Measurements from ENCODE around the gene PHLPP1.

Gene PHLPP1

GRCh38 chr18:63000839-63001238, 285.5 kb downstream of the PHLPP1 start:
- no peaks in the 10 kb centered on the region for H3K27me3 ChIP-seq (ENCODE audit: control insufficient read depth in 1 of 2, insufficient read depth in 2 of 2, low read length in 2 of 2)
- no peaks in the 10 kb centered on the region for H3K9me3 ChIP-seq (ENCODE audit: control insufficient read depth in 1 of 2, low read length in 2 of 2)

GRCh38 chr18:63001861-63002260, 286.5 kb downstream of the PHLPP1 start:
- Histone ChIP-seq H3K9me3 (ENCODE audit: control insufficient read depth in 1 of 2, low read length in 2 of 2) (no peaks in the 10 kb centered on the region), H3K27me3 (ENCODE audit: control insufficient read depth in 1 of 2, insufficient read depth in 2 of 2, low read length in 2 of 2) (no peaks in the 10 kb centered on the region), H3K4me3 (ENCODE audit: low read depth in 1 of 2, low read length in 2 of 2) (no peak overlapping the region), H3K4me1 (ENCODE audit: control insufficient read depth in 1 of 2, insufficient read depth in 2 of 2, low read length in 2 of 2) (no peaks in the 10 kb centered on the region), H3K36me3 (ENCODE audit: control insufficient read depth in 1 of 2, insufficient read depth in 2 of 2, low read length in 2 of 2) (no peaks in the 10 kb centered on the region), H3K9ac (ENCODE audit: low read depth in 1 of 2, low read length in 2 of 2) (no peak overlapping the region), H3K27ac (ENCODE audit: low read depth, low read length) (no peak overlapping the region)

More at GRCh38 chr18:63000839-63001238, 285.5 kb downstream of the PHLPP1 start:
- Histone ChIP-seq H3K27ac (ENCODE audit: low read depth, low read length) (no peak overlapping the region), H3K9ac (ENCODE audit: low read depth in 1 of 2, low read length in 2 of 2) (no peak overlapping the region), H3K4me1 (ENCODE audit: control insufficient read depth in 1 of 2, insufficient read depth in 2 of 2, low read length in 2 of 2) (no peaks in the 10 kb centered on the region), H3K4me3 (ENCODE audit: low read depth in 1 of 2, low read length in 2 of 2) (no peak overlapping the region), H3K36me3 (ENCODE audit: control insufficient read depth in 1 of 2, insufficient read depth in 2 of 2, low read length in 2 of 2) (no peaks in the 10 kb centered on the region)

GRCh38 chr18:63002305-63002704, 287.0 kb downstream of the PHLPP1 start:
- H3K9ac ChIP-seq (ENCODE audit: low read depth in 1 of 2, low read length in 2 of 2) = no peak overlapping the region
- H3K27me3 ChIP-seq (ENCODE audit: control insufficient read depth in 1 of 2, insufficient read depth in 2 of 2, low read length in 2 of 2) = no peaks in the 10 kb centered on the region
- no peaks in the 10 kb centered on the region for H3K36me3 ChIP-seq (ENCODE audit: control insufficient read depth in 1 of 2, insufficient read depth in 2 of 2, low read length in 2 of 2)
- no peaks in the 10 kb centered on the region for H3K9me3 ChIP-seq (ENCODE audit: control insufficient read depth in 1 of 2, low read length in 2 of 2)
- no peak overlapping the region for H3K4me3 ChIP-seq (ENCODE audit: low read depth in 1 of 2, low read length in 2 of 2)
- no peak overlapping the region for H3K27ac ChIP-seq (ENCODE audit: low read depth, low read length)
- no peaks in the 10 kb centered on the region for H3K4me1 ChIP-seq (ENCODE audit: control insufficient read depth in 1 of 2, insufficient read depth in 2 of 2, low read length in 2 of 2)

- Histone ChIP-seq H3K4me1 (ENCODE audit: control insufficient read depth in 1 of 2, insufficient read depth in 2 of 2, low read length in 2 of 2) (no peaks in the 10 kb centered on the region), H3K36me3 (ENCODE audit: control insufficient read depth in 1 of 2, insufficient read depth in 2 of 2, low read length in 2 of 2) (no peaks in the 10 kb centered on the region), H3K27ac (ENCODE audit: low read depth, low read length) (no peak overlapping the region), H3K9ac (ENCODE audit: low read depth in 1 of 2, low read length in 2 of 2) (no peak overlapping the region), H3K27me3 (ENCODE audit: control insufficient read depth in 1 of 2, insufficient read depth in 2 of 2, low read length in 2 of 2) (no peaks in the 10 kb centered on the region), H3K9me3 (ENCODE audit: control insufficient read depth in 1 of 2, low read length in 2 of 2) (no peaks in the 10 kb centered on the region), H3K4me3 (ENCODE audit: low read depth in 1 of 2, low read length in 2 of 2) (no peak overlapping the region)
These were observed 287.6 kb downstream of the PHLPP1 start for GRCh38 chr18:63002803-63003445.

- Histone ChIP-seq H3K4me1 (ENCODE audit: control insufficient read depth in 1 of 2, insufficient read depth in 2 of 2, low read length in 2 of 2) (no peaks in the 10 kb centered on the region), H3K4me3 (ENCODE audit: low read depth in 1 of 2, low read length in 2 of 2) (no peak overlapping the region), H3K9ac (ENCODE audit: low read depth in 1 of 2, low read length in 2 of 2) (no peak overlapping the region), H3K27me3 (ENCODE audit: control insufficient read depth in 1 of 2, insufficient read depth in 2 of 2, low read length in 2 of 2) (no peaks in the 10 kb centered on the region), H3K36me3 (ENCODE audit: control insufficient read depth in 1 of 2, insufficient read depth in 2 of 2, low read length in 2 of 2) (no peaks in the 10 kb centered on the region), H3K9me3 (ENCODE audit: control insufficient read depth in 1 of 2, low read length in 2 of 2) (no peaks in the 10 kb centered on the region), H3K27ac (ENCODE audit: low read depth, low read length) (no peak overlapping the region)
These were observed 288.6 kb downstream of the PHLPP1 start for GRCh38 chr18:63003899-63004298.

GRCh38 chr18:63004466-63005089, 289.2 kb downstream of the PHLPP1 start:
- H3K27ac ChIP-seq (ENCODE audit: low read depth, low read length) = no peak overlapping the region
- H3K27me3 ChIP-seq (ENCODE audit: control insufficient read depth in 1 of 2, insufficient read depth in 2 of 2, low read length in 2 of 2) = no peaks in the 10 kb centered on the region
- H3K9ac ChIP-seq (ENCODE audit: low read depth in 1 of 2, low read length in 2 of 2) = no peak overlapping the region
- H3K9me3 ChIP-seq (ENCODE audit: control insufficient read depth in 1 of 2, low read length in 2 of 2) = no peaks in the 10 kb centered on the region
- H3K4me1 ChIP-seq (ENCODE audit: control insufficient read depth in 1 of 2, insufficient read depth in 2 of 2, low read length in 2 of 2) = no peaks in the 10 kb centered on the region
- H3K4me3 ChIP-seq (ENCODE audit: low read depth in 1 of 2, low read length in 2 of 2) = no peak overlapping the region
- H3K36me3 ChIP-seq (ENCODE audit: control insufficient read depth in 1 of 2, insufficient read depth in 2 of 2, low read length in 2 of 2) = no peaks in the 10 kb centered on the region

- Histone ChIP-seq H3K9ac (ENCODE audit: low read depth in 1 of 2, low read length in 2 of 2) (no peak overlapping the region), H3K9me3 (ENCODE audit: control insufficient read depth in 1 of 2, low read length in 2 of 2) (no peaks in the 10 kb centered on the region), H3K36me3 (ENCODE audit: control insufficient read depth in 1 of 2, insufficient read depth in 2 of 2, low read length in 2 of 2) (no peaks in the 10 kb centered on the region), H3K4me1 (ENCODE audit: control insufficient read depth in 1 of 2, insufficient read depth in 2 of 2, low read length in 2 of 2) (no peaks in the 10 kb centered on the region), H3K4me3 (ENCODE audit: low read depth in 1 of 2, low read length in 2 of 2) (no peak overlapping the region), H3K27me3 (ENCODE audit: control insufficient read depth in 1 of 2, insufficient read depth in 2 of 2, low read length in 2 of 2) (no peaks in the 10 kb centered on the region), H3K27ac (ENCODE audit: low read depth, low read length) (no peak overlapping the region)
These were observed 290.0 kb downstream of the PHLPP1 start for GRCh38 chr18:63005306-63005705.

- Histone ChIP-seq H3K27me3 (ENCODE audit: control insufficient read depth in 1 of 2, insufficient read depth in 2 of 2, low read length in 2 of 2) (no peaks in the 10 kb centered on the region), H3K9ac (ENCODE audit: low read depth in 1 of 2, low read length in 2 of 2) (no peak overlapping the region), H3K27ac (ENCODE audit: low read depth, low read length) (no peak overlapping the region), H3K9me3 (ENCODE audit: control insufficient read depth in 1 of 2, low read length in 2 of 2) (no peaks in the 10 kb centered on the region), H3K4me3 (ENCODE audit: low read depth in 1 of 2, low read length in 2 of 2) (no peak overlapping the region), H3K4me1 (ENCODE audit: control insufficient read depth in 1 of 2, insufficient read depth in 2 of 2, low read length in 2 of 2) (no peaks in the 10 kb centered on the region), H3K36me3 (ENCODE audit: control insufficient read depth in 1 of 2, insufficient read depth in 2 of 2, low read length in 2 of 2) (no peaks in the 10 kb centered on the region)
These were observed 291.9 kb downstream of the PHLPP1 start for GRCh38 chr18:63007231-63007630.

- Histone ChIP-seq H3K9ac (ENCODE audit: low read depth in 1 of 2, low read length in 2 of 2) (no peak overlapping the region), H3K27me3 (ENCODE audit: control insufficient read depth in 1 of 2, insufficient read depth in 2 of 2, low read length in 2 of 2) (no peaks in the 10 kb centered on the region), H3K36me3 (ENCODE audit: control insufficient read depth in 1 of 2, insufficient read depth in 2 of 2, low read length in 2 of 2) (no peaks in the 10 kb centered on the region), H3K9me3 (ENCODE audit: control insufficient read depth in 1 of 2, low read length in 2 of 2) (no peaks in the 10 kb centered on the region), H3K4me1 (ENCODE audit: control insufficient read depth in 1 of 2, insufficient read depth in 2 of 2, low read length in 2 of 2) (no peaks in the 10 kb centered on the region), H3K4me3 (ENCODE audit: low read depth in 1 of 2, low read length in 2 of 2) (no peak overlapping the region), H3K27ac (ENCODE audit: low read depth, low read length) (no peak overlapping the region)
These were observed 300.9 kb downstream of the PHLPP1 start for GRCh38 chr18:63016270-63016669.

- no peaks in the 10 kb centered on the region for H3K36me3 ChIP-seq (ENCODE audit: control insufficient read depth in 1 of 2, insufficient read depth in 2 of 2, low read length in 2 of 2)
- no peaks in the 10 kb centered on the region for H3K4me1 ChIP-seq (ENCODE audit: control insufficient read depth in 1 of 2, insufficient read depth in 2 of 2, low read length in 2 of 2)
- H3K9ac ChIP-seq (ENCODE audit: low read depth in 1 of 2, low read length in 2 of 2) = no peak overlapping the region
- no peaks in the 10 kb centered on the region for H3K9me3 ChIP-seq (ENCODE audit: control insufficient read depth in 1 of 2, low read length in 2 of 2)
- no peak overlapping the region for H3K4me3 ChIP-seq (ENCODE audit: low read depth in 1 of 2, low read length in 2 of 2)
- H3K27me3 ChIP-seq (ENCODE audit: control insufficient read depth in 1 of 2, insufficient read depth in 2 of 2, low read length in 2 of 2) = no peaks in the 10 kb centered on the region
- no peak overlapping the region for H3K27ac ChIP-seq (ENCODE audit: low read depth, low read length)
These were observed 301.7 kb downstream of the PHLPP1 start for GRCh38 chr18:63017076-63017475.

All from duodenal mucosa (tissue), 2 donors.